MV-4-11 (cell line): ENCODE data around the gene SYP.
"Not testable (repeated sequence)": the region's sequence is repeated elsewhere in the genome, so short reads cannot be mapped to it uniquely, and the experiment has no call there.

Source experiments
- DNase-seq: peaks from one replicate; lab custom pipeline; 2025; lab: John Stamatoyannopoulos, UW

The SYP gene

GRCh38 chrX:49189606-49190005 lies 10.4 kb downstream of the SYP start:
- no peak for DNase-seq

GRCh38 chrX:49188468-49189076 lies 11.4 kb downstream of the SYP start:
- no peak for DNase-seq

- DNase-seq = no peak
Measured at GRCh38 chrX:49187526-49187925, 12.5 kb downstream of the SYP start.

- no peak for DNase-seq
Measured at GRCh38 chrX:49187028-49187394, 13.0 kb downstream of the SYP start.

DNA sequence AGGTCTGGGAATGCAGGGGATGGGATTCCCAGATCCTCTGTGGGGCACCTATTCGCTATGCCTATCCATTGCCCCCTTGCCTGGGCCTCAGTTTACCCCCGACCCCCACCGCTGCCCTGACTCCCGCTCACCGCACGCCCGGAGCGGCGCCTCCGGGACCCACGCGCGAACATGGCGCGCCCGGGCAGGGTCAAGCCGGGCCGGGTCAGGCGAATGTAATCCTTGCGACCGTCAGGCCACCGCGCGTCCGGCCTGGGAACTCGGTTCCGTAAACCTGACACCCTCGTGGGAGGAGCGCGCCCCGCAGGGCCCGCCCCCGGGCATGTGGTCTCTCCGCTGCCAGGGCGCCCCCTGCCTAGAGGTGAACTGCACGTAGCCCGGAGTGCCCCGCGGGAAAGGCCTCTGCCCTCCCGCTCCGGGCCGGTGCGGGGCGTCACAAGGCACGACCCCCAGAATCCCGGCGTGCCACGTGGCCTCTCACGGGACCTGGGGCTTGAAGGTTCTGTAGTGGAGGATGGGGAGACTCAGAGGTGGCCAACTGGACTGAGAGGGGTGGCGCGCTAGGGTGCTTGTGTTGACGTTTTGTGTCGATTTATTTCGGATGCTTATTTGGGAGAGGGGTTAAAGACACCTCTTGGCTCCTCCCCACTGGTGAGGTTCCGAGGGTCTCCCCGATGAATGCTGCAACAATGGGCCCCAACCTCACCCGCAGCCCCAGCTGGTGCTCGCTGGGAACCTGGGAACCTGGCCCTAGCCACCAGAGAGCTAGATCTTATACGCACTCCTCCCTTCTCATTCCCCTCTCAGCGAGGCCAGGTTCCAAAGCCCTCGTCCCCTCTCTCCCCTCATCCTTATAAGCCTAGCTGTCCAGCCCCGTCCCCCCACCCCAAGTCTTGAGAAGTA lies 13.6 kb downstream of the SYP start, which contains the start of gene PRICKLE3:
TSS of gene PRICKLE3 (minus strand) at position 249 of the 903 bp plus-strand sequence. CDS start at position 173, 76 bp downstream.
- DNase-seq = peak; percentile 69

DNA sequence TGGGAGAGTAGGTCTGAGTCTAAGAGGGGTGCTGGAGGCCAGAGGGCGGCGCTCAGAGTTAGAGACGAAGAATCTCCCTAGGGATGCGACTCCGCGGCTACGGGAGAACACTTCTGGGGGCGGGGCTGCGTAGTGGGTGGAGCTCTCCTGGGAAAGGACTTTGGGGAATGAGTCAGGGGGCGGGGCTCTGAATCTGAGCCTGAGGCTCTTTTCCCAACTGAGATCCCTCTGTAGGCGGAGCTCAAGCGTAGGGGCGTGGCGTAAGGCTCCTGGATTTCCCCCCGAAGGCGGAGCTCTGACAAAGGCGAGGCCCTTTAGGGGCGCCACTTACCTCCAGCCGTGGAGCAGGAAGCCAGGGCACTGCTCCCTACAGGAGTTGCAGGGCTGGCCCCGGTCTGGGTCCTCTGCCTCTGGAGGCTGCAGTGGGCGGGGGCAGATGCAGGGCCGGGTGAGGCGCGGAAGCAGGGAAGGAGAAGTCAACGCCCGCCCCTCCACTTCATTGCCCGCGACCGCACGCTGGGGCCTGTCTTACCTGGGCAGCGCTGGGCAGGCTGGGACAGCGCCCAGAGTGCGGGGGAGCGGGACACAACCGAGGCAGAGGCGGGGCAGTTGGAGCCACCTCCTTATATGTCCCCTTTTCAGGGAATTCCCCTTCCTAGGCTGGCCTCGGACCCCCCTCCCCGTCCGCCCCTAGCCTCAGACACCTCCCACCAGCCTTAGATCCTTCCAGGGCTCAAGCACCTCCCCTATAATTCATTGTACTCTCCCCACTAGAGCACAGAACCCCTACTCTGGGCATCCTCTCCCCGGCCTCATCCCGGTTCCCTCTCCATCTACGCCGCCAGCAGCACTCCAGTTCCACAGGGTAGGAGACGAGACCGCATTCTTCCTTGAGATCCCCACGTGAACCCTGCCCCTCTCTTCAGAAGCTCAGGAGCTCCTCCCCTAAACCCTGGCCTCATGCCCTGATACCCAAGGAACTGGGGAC lies 15.4 kb downstream of the SYP start:
- DNase-seq = no peak

- DNase-seq = no peak
Measured at GRCh38 chrX:49183701-49184281, 16.2 kb downstream of the SYP start.

GRCh38 chrX:49179358-49179757 lies 20.6 kb downstream of the SYP start:
- DNase-seq = no peak

GRCh38 chrX:49178537-49178936 lies 21.5 kb downstream of the SYP start:
- no peak for DNase-seq

DNA sequence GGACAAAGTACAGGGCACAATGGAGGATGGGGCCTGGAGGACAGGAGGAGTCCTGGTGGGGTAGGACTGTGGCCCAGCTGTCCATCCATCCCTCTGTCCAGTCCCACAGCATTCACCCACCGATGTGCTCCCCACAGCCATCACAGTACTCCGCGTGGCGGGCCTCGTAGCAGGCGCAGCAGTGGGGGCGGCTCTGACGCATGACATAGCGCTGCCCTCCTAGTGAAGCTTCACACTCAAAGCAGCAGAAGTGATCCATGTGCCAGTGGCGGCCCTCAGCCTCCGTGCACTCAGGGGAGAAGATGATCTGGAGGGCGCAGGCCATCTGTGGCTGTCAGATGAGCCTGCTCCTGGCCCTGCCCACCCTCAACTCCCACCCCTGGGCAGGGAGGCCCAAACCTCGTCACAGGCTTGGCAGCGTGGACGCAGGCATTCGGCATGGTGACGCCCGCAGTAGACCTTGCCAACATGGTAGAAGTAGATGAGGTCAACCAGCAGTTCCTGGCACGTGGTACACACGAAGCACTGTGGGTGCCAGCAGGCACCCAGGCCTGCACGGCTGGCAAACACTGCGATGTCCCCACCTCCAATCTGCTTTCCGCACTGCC lies 22.0 kb downstream of the SYP start:
- DNase-seq = no peak

GRCh38 chrX:49177338-49177833 lies 22.6 kb downstream of the SYP start:
- DNase-seq = no peak

GRCh38 chrX:49176421-49177326 lies 23.3 kb downstream of the SYP start:
- DNase-seq = peak; percentile 83

GRCh38 chrX:49175435-49176274 lies 24.3 kb downstream of the SYP start:
- DNase-seq = no peak

GRCh38 chrX:49174723-49175122 lies 25.3 kb downstream of the SYP start:
- DNase-seq = no peak

- not testable (repeated sequence) for DNase-seq
Measured at GRCh38 chrX:49173544-49173943, 26.4 kb downstream of the SYP start.

DNA sequence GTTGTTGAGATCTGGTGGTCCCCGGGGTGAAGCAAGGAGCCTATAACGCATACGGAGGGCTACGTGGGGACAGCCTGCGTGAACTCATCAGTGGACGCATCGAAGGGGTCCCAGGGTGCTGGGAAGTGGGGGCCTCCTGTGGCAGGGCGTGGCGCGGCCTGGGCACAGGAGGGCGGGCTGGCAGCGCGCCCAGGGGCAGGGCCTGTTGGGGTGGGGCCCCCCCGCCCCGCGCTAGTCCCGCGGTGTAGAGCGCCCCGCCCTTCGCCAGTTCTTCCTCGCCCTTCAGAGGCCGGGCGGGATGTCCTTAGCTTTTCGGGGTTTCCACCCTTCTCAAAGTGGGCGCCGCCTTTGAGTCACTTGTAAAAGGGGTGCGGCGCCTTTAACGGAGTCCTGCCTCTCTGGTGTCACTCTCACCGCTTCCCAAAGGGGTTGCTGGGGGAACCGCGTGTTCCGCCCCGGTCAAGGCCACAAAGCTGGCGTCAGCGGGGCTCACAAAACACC lies 27.7 kb downstream of the SYP start:
- peak; percentile 71 for DNase-seq

GRCh38 chrX:49171752-49172279 lies 28.2 kb downstream of the SYP start, which contains the start of gene PLP2:
Gene PLP2 (plus strand): TSS chrX:49171898. CDS start chrX:49172001, 103 bp downstream.
- peak; percentile 49 for DNase-seq

- DNase-seq = no peak
Measured at GRCh38 chrX:49167740-49168108, 32.3 kb downstream of the SYP start.
